DND-41 (cell line): ENCODE results near the gene MARCHF6.

Source experiments
- ATAC-seq: fragments of 200-7000 bp; cut with Tn5 transposase; 3 replicates; pipeline ENCODE4 v1.9.1; 2021; ENCODE audit warnings: low read depth; ENCODE audit not compliant: insufficient read depth
- DNase-seq: peaks from one replicate; pipeline ENCODE4 v3.0.0-alpha.2; 2020
- H2AFZ ChIP-seq: 2 replicates; pipeline ENCODE4 v1.6.0; 2012; ENCODE audit warnings: low read depth, low read length
- H3K27ac ChIP-seq: 2 replicates; pipeline ENCODE4 v1.5.1; 2012; ENCODE audit warnings: low read length, inconsistent platforms
- H3K27me3 ChIP-seq: fragments of 200-600 bp; sonication (generic); 2 replicates; pipeline ENCODE4 v1.6.0; 2012; ENCODE audit warnings: low read length, mild to moderate bottlenecking, inconsistent platforms; ENCODE audit not compliant: insufficient read depth, poor library complexity
- H3K36me3 ChIP-seq: 2 replicates; pipeline ENCODE4 v1.5.1; 2012; ENCODE audit warnings: low read length, inconsistent platforms; ENCODE audit not compliant: insufficient read depth
- H3K4me1 ChIP-seq: 2 replicates; pipeline ENCODE4 v1.5.1; 2012; ENCODE audit warnings: mild to moderate bottlenecking, low read length; ENCODE audit not compliant: insufficient read depth
- H3K4me2 ChIP-seq: 2 replicates; pipeline ENCODE4 v1.6.0; 2012; ENCODE audit warnings: mild to moderate bottlenecking, moderate library complexity, low read length, inconsistent platforms; ENCODE audit not compliant: insufficient read depth
- H3K4me3 ChIP-seq, 2 experiments: fragments of 200-600 bp in 1 of 2; shearing (Covaris generic) in 1 of 2; 2 replicates each; pipeline ENCODE4 v1.5.1; 2012 to 2016; ENCODE audit warnings: inconsistent platforms in 2 of 2, low read length in 2 of 2, mild to moderate bottlenecking in 2 of 2, low read depth in 1 of 2, moderate library complexity in 1 of 2
- H3K79me2 ChIP-seq: 2 replicates; pipeline ENCODE4 v1.6.0; 2012; ENCODE audit warnings: low read length, inconsistent platforms; ENCODE audit not compliant: insufficient read depth
- H3K9ac ChIP-seq: 2 replicates; pipeline ENCODE4 v1.6.0; 2012; ENCODE audit warnings: low read depth, mild to moderate bottlenecking, inconsistent platforms, low read length, moderate library complexity
- H3K9me3 ChIP-seq: 2 replicates; pipeline ENCODE4 v1.5.1; 2012; ENCODE audit warnings: low read length, moderate library complexity, mild to moderate bottlenecking, inconsistent platforms; ENCODE audit not compliant: insufficient read depth, severe bottlenecking
- H4K20me1 ChIP-seq: 2 replicates; pipeline ENCODE4 v1.6.0; 2012; ENCODE audit warnings: low read length; ENCODE audit not compliant: insufficient read depth
- EZH2 ChIP-seq: IDR thresholded peaks from 3 replicates; pipeline ENCODE4 v1.6.1; 2012; ENCODE audit warnings: borderline replicate concordance, low read depth, mild to moderate bottlenecking, moderate library complexity, low read length, inconsistent platforms; ENCODE audit not compliant: severe bottlenecking
- TF ChIP-seq, protein P1 (sequence below): IDR thresholded peaks from 2 replicates; pipeline ENCODE4 v1.5.1; 2012; ENCODE audit warnings: borderline replicate concordance, low read length, moderate library complexity, mild to moderate bottlenecking; ENCODE audit not compliant: poor library complexity, severe bottlenecking; ENCODE audit errors: extremely low read depth

MARCHF6 gene

DNA sequence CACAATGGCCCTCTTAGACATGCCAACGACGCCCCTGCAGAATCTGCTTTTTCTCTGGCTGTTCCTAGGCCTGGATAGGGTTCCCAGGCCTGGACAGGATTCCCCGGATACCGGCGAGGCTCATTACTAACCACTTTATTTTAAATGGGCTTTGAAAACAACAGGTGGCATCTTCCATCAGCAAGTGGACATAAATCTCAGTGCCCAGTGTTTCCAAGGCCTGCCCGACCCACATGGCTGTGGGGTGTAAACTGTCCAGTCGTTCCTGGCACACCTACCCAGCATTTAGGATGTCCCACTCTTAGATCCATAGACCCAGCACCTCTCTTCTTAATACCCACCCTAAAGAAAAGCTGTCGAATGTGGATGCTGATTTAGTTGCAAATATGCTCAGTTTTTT, 46.7 kb upstream of the MARCHF6 start:
- TF ChIP-seq, protein P1, sequence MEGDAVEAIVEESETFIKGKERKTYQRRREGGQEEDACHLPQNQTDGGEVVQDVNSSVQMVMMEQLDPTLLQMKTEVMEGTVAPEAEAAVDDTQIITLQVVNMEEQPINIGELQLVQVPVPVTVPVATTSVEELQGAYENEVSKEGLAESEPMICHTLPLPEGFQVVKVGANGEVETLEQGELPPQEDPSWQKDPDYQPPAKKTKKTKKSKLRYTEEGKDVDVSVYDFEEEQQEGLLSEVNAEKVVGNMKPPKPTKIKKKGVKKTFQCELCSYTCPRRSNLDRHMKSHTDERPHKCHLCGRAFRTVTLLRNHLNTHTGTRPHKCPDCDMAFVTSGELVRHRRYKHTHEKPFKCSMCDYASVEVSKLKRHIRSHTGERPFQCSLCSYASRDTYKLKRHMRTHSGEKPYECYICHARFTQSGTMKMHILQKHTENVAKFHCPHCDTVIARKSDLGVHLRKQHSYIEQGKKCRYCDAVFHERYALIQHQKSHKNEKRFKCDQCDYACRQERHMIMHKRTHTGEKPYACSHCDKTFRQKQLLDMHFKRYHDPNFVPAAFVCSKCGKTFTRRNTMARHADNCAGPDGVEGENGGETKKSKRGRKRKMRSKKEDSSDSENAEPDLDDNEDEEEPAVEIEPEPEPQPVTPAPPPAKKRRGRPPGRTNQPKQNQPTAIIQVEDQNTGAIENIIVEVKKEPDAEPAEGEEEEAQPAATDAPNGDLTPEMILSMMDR = no peak
- TF ChIP-seq EZH2 = no peak
- Histone ChIP-seq H2AFZ (no peak overlapping the region), H3K4me3 (no peak overlapping the region), H3K27ac (no peak overlapping the region), H3K27me3 (no peaks in the 10 kb centered on the region), H3K36me3 (no peaks in the 10 kb centered on the region), H3K4me2 (no peak overlapping the region), H3K79me2 (no peaks in the 10 kb centered on the region), H4K20me1 (no peaks in the 10 kb centered on the region), H3K9me3 (no peaks in the 10 kb centered on the region), H3K4me1 (no peaks in the 10 kb centered on the region), H3K9ac (no peak overlapping the region)
- DNase-seq (no peak), ATAC-seq (no peak)

DNA sequence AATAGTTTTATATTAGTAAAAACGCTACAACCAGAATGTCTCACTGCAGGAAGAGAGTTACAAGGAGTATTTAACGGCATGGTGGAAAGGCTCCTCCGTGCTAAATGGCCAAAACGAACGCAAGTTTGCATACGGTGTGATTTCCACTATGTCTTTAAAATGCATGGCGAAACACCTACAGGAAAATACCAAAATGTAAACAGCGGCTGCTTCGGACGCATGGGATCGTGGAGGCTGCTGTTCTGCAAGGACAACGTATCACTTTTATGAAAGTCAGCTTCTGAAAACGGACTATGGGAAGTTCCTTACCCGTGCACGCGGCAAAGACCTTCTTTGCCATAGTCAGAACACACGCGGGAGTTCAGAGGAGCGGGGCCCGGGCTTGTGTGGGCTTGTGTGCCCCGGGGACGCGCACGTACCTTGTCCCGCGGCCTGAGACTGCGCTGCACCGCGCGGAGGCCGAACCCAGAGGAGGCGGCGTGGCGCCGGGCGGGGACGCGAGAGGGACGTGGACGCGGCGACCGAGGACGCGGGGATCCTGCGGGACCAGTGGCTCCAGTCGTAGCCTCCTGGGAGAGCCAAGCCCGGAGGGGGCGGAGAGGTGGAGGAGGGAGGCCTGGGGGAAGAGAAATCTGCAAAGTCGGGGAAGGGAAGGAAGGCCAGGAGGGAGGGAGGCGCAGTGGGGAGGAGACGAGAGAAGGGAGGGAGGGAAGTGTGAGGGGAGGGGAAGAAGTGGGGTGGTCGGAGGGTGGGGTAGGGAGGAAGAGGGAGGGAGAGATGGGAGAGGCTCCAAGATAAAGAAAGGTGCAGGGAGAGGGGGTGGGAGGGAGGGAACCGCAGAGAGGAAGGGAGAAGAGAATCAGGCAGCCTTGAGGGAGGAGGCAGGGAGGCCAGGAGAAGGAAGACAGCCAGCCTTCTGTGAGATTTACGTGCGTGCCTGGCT, 46.0 kb upstream of the MARCHF6 start, which contains the start of gene CMBL:
TSS of gene CMBL (minus strand) at position 697 of the 943 bp plus-strand sequence. CDS start 17,140 bp downstream, outside the sequence.
- H3K36me3 ChIP-seq = no peaks in the 10 kb centered on the region
- ATAC-seq = no peak
- TF ChIP-seq EZH2 = no peak
- TF ChIP-seq, protein P1 = no peak
- DNase-seq = no peak
- no peaks in the 10 kb centered on the region for H3K9me3 ChIP-seq
- no peak within 1 kb of the TSS for H2AFZ ChIP-seq
- H3K4me2 ChIP-seq = no peak within 1 kb of the TSS
- H3K9ac ChIP-seq = no peak within 1 kb of the TSS
- H3K79me2 ChIP-seq = no peaks in the 10 kb centered on the region
- H3K4me3 ChIP-seq = no peak within 1 kb of the TSS
- H4K20me1 ChIP-seq = no peaks in the 10 kb centered on the region
- no peaks in the 10 kb centered on the region for H3K4me1 ChIP-seq
- no peak within 1 kb of the TSS for H3K27ac ChIP-seq
- H3K27me3 ChIP-seq = no peaks in the 10 kb centered on the region

DNA sequence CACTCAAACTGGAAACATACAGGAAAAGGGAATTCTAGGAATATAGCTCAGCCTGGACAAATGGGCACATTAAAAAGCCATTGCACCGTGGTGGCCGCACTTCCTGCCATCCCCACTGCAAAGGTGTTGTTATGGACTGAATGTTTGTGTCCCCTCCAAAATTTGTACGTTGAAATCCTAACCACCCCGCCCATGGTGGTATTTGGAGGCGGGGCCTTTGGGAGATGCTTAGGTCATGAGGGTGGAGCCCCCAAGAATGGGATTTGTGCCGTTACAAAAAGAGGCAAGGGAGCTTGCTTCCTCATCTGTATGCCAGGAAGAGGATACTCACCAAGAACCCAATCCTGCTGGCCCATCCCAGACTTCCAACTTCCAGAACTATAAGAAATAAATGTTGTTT, 44.7 kb upstream of the MARCHF6 start:
- Histone ChIP-seq H3K36me3 (no peaks in the 10 kb centered on the region), H4K20me1 (no peaks in the 10 kb centered on the region), H3K27ac (no peak overlapping the region), H3K4me2 (no peak overlapping the region), H2AFZ (no peak overlapping the region), H3K4me3 (no peak overlapping the region), H3K9ac (no peak overlapping the region), H3K79me2 (no peaks in the 10 kb centered on the region), H3K27me3 (no peaks in the 10 kb centered on the region), H3K9me3 (no peaks in the 10 kb centered on the region), H3K4me1 (no peaks in the 10 kb centered on the region)
- TF ChIP-seq, protein P1 = no peak
- no peak for TF ChIP-seq EZH2
- no peak for DNase-seq
- no peak for ATAC-seq
